Measurements from ENCODE around the gene FKBP6.
"Not testable (repeated sequence)": the region's sequence is repeated elsewhere in the genome, so short reads cannot be mapped to it uniquely, and the experiment has no call there.

The FKBP6 gene

DNA sequence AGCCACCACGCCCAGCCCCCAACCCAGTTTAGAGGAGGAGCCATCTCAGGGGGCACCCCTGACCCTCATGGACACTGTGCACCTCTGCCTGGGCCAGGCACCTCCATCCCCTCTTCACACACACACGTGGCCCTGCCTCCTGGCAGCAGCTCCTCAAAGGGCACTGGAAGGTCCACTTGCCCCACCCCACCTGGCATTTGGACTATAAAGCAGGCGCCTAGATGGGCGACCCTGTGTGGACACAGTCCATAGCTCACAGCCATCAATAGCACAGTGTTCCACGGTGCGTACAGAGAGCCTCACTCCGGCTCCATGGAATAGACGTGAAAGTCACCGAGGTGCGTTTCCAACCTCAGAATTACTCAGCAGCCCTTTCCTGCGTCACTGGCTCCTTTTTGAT is 41.0 kb downstream of the FKBP6 start:
- Histone ChIP-seq H3K79me2 (ENCODE audit: low read length) (no peaks in the 10 kb centered on the region), H3K27me3 (ENCODE audit: low read depth, low read length) (no peaks in the 10 kb centered on the region)

DNA sequence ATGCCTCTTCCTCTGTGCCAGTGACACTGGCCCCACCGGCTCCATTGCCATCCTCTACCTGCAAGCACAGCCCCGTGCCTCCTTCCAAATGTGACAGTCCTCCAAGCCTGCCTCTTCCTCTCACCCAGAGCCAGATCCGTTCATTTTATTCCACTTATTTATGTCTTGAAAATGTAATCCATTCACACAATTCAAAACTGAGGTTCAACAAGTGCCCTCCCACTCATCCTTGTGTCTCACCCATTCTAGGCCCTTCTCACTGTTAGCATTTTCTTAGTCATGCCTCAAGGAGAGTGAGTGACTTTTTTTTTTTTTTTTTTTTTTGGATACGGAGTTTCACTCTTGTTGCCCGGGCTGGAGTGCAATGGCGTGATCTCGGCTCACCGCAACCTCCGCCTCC is 41.7 kb downstream of the FKBP6 start:
- H2AFZ ChIP-seq (ENCODE audit: low read depth, low read length) = no peak overlapping the region
- H3K27me3 ChIP-seq (ENCODE audit: low read depth, low read length) = no peaks in the 10 kb centered on the region
- H3K36me3 ChIP-seq (replicated peaks; ENCODE audit: low read depth, low read length) = no peaks in the 10 kb centered on the region
- no peaks in the 10 kb centered on the region for H3K4me1 ChIP-seq (ENCODE audit: low read length)
- H3K27ac ChIP-seq (ENCODE audit: low read length) = no peak overlapping the region
- no peaks in the 10 kb centered on the region for H4K20me1 ChIP-seq (ENCODE audit: insufficient read depth, low read length)
- no peak overlapping the region for H3K4me2 ChIP-seq (ENCODE audit: low read length)
- no peaks in the 10 kb centered on the region for H3K79me2 ChIP-seq (ENCODE audit: low read length)
- H3K9me3 ChIP-seq (ENCODE audit: insufficient read depth, low read length) = no peaks in the 10 kb centered on the region
- TF ChIP-seq EZH2phosphoT487 (IDR thresholded peaks at IDR 0.05; ENCODE audit: low read depth) (no peak), CTCF (IDR thresholded peaks at IDR 0.05; ENCODE audit: low read depth, low read length) (no peak)
- no peak overlapping the region for H3K4me3 ChIP-seq (ENCODE audit: low read length)
- no peak overlapping the region for H3K9ac ChIP-seq (ENCODE audit: low read length)

More for the DNA sequence above, 41.0 kb downstream of the FKBP6 start:
- Histone ChIP-seq H3K9ac (ENCODE audit: low read length) (no peak overlapping the region), H3K27ac (ENCODE audit: low read length) (no peak overlapping the region), H3K36me3 (replicated peaks; ENCODE audit: low read depth, low read length) (no peaks in the 10 kb centered on the region), H3K4me2 (ENCODE audit: low read length) (no peak overlapping the region), H4K20me1 (ENCODE audit: insufficient read depth, low read length) (no peaks in the 10 kb centered on the region), H2AFZ (ENCODE audit: low read depth, low read length) (no peak overlapping the region), H3K4me3 (ENCODE audit: low read length) (no peak overlapping the region), H3K4me1 (ENCODE audit: low read length) (no peaks in the 10 kb centered on the region), H3K9me3 (ENCODE audit: insufficient read depth, low read length) (no peaks in the 10 kb centered on the region)
- TF ChIP-seq CTCF (IDR thresholded peaks at IDR 0.05; ENCODE audit: low read depth, low read length) (no peak), EZH2phosphoT487 (IDR thresholded peaks at IDR 0.05; ENCODE audit: low read depth) (no peak)

- Histone ChIP-seq H2AFZ (ENCODE audit: low read depth, low read length) (no peak overlapping the region), H3K27ac (ENCODE audit: low read length) (no peak overlapping the region), H3K79me2 (ENCODE audit: low read length) (no peaks in the 10 kb centered on the region), H3K27me3 (ENCODE audit: low read depth, low read length) (no peaks in the 10 kb centered on the region), H3K4me2 (ENCODE audit: low read length) (no peak overlapping the region), H3K9ac (ENCODE audit: low read length) (no peak overlapping the region), H3K9me3 (ENCODE audit: insufficient read depth, low read length) (no peaks in the 10 kb centered on the region), H3K36me3 (replicated peaks; ENCODE audit: low read depth, low read length) (no peaks in the 10 kb centered on the region), H4K20me1 (ENCODE audit: insufficient read depth, low read length) (no peaks in the 10 kb centered on the region), H3K4me1 (ENCODE audit: low read length) (no peaks in the 10 kb centered on the region), H3K4me3 (ENCODE audit: low read length) (no peak overlapping the region)
- no peak for TF ChIP-seq CTCF (IDR thresholded peaks at IDR 0.05; ENCODE audit: low read depth, low read length)
- TF ChIP-seq EZH2phosphoT487 (IDR thresholded peaks at IDR 0.05; ENCODE audit: low read depth) = no peak
Measured at GRCh38 chr7:73373741-73374140, 45.8 kb downstream of the FKBP6 start.

- not testable (repeated sequence) for H3K4me3 ChIP-seq (ENCODE audit: low read length); H3K36me3 ChIP-seq (replicated peaks; ENCODE audit: low read depth, low read length); H3K27me3 ChIP-seq (ENCODE audit: low read depth, low read length); H3K4me1 ChIP-seq (ENCODE audit: low read length); H3K9me3 ChIP-seq (ENCODE audit: insufficient read depth, low read length); H2AFZ ChIP-seq (ENCODE audit: low read depth, low read length); H3K4me2 ChIP-seq (ENCODE audit: low read length); H3K27ac ChIP-seq (ENCODE audit: low read length); H3K79me2 ChIP-seq (ENCODE audit: low read length); H4K20me1 ChIP-seq (ENCODE audit: insufficient read depth, low read length); H3K9ac ChIP-seq (ENCODE audit: low read length)
Measured at GRCh38 chr7:73376262-73376661, 48.3 kb downstream of the FKBP6 start.
